ENCODE data around the gene TTLL5. TPM values are rescaled to one million over a fixed set of nuclear protein-coding genes. Genes with fewer than 3 reads are reported as not detected.

Gene TTLL5
- total RNA-seq, 1 donor from 2014 or later, result 43.1 TPM

DNA sequence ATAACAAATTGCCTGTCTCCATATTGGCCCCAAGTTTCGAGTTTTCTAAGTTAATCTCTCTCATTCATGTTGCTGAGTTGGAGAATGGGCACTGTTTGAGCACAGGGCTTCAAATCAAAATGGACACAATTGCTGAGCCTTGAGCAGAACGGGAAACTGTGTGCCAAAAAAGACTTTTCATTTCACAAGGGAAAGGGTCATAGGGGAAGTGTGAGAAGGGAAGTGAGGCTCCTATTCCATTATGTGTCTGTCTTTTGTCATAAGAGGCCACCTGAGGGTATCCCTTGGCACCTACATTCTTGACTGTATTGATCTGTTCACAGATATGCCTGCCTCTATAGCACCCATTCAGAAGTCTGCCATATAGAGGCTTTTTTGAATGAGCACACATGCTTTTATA lies 59.1 kb downstream of the TTLL5 start:
- Mint-ChIP-seq H3K4me3 (ENCODE audit: unreplicated experiment) (no peak overlapping the region), H3K36me3 (ENCODE audit: unreplicated experiment) (no peaks in the 10 kb centered on the region), H3K27me3 (ENCODE audit: unreplicated experiment) (no peaks in the 10 kb centered on the region), H3K4me1 (ENCODE audit: low read depth, unreplicated experiment) (no peaks in the 10 kb centered on the region), H3K9me3 (ENCODE audit: unreplicated experiment) (peaks cover 2% of the 10 kb centered on the region), H3K27ac (ENCODE audit: unreplicated experiment) (no peak overlapping the region)
- TF ChIP-seq, protein P1, sequence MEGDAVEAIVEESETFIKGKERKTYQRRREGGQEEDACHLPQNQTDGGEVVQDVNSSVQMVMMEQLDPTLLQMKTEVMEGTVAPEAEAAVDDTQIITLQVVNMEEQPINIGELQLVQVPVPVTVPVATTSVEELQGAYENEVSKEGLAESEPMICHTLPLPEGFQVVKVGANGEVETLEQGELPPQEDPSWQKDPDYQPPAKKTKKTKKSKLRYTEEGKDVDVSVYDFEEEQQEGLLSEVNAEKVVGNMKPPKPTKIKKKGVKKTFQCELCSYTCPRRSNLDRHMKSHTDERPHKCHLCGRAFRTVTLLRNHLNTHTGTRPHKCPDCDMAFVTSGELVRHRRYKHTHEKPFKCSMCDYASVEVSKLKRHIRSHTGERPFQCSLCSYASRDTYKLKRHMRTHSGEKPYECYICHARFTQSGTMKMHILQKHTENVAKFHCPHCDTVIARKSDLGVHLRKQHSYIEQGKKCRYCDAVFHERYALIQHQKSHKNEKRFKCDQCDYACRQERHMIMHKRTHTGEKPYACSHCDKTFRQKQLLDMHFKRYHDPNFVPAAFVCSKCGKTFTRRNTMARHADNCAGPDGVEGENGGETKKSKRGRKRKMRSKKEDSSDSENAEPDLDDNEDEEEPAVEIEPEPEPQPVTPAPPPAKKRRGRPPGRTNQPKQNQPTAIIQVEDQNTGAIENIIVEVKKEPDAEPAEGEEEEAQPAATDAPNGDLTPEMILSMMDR (IDR thresholded peaks at IDR 0.05; ENCODE audit: partially characterized antibody, unreplicated experiment), result no peak
- no peak for DNase-seq

DNA sequence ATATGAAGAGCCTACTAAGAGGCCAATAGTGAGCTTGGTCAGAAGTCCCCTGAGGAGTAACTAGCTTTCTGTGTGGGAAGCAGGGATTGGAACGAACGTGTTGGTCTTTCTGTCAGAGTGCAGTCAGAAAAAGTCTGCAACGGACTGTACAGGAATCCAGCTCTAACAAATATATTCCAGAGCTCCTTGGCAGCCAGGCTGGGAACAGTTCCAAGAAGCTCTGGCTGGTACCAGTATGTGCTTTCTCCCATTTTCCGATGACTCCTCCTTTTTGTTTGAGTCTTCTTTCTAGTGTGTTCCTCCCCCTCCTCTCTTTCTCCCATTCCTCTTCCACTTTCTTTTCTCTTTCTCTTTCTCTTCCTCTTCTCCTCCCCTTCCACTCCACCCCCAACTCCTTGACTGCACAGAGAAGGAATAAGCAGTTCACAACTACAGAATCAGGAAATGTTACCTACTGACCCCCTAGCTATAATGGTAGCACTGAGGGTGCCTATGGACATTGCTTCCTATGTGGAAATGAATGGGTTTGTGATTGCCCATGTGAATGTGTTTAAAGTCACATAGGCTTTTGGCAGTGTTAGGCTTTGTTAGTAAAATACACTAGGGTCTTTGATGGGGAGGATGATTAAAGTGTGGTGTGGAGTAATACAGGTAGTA lies 59.9 kb downstream of the TTLL5 start:
- no peak overlapping the region for H3K27ac Mint-ChIP-seq (ENCODE audit: unreplicated experiment)
- H3K36me3 Mint-ChIP-seq (ENCODE audit: unreplicated experiment), result no peaks in the 10 kb centered on the region
- no peaks in the 10 kb centered on the region for H3K27me3 Mint-ChIP-seq (ENCODE audit: unreplicated experiment)

DNA sequence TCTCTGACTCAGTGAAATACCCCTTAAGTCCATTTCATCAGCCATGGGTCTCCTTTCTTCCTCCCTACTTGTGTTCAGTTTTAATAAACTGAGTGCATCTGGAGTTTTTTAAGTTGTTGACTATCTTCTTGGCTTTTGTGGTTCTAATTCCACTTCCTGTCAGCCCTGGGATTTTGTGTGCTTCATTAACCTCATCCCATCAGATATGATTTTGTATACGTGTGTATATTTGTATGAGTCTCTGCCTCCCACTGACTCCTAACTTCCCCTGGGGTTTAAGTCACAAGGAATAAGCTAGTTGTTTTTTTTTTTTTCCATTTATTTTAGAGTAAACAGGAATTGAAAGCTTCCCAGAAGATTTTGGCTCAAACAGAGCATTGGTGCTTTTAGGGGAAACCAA lies 62.7 kb downstream of the TTLL5 start:
- no peak for DNase-seq
- no peaks in the 10 kb centered on the region for H3K4me1 Mint-ChIP-seq (ENCODE audit: low read depth, unreplicated experiment)
- TF ChIP-seq, protein P1 (IDR thresholded peaks at IDR 0.05; ENCODE audit: partially characterized antibody, unreplicated experiment), result no peak
- no peak overlapping the region for H3K27ac Mint-ChIP-seq (ENCODE audit: unreplicated experiment)
- H3K36me3 Mint-ChIP-seq (ENCODE audit: unreplicated experiment), result peaks cover 13% of the 10 kb centered on the region
- no peaks in the 10 kb centered on the region for H3K27me3 Mint-ChIP-seq (ENCODE audit: unreplicated experiment)
- peaks cover 2% of the 10 kb centered on the region for H3K9me3 Mint-ChIP-seq (ENCODE audit: unreplicated experiment)
- H3K4me3 Mint-ChIP-seq (ENCODE audit: unreplicated experiment), result no peak overlapping the region

More for the DNA sequence above, 59.9 kb downstream of the TTLL5 start:
- Mint-ChIP-seq H3K4me1 (ENCODE audit: low read depth, unreplicated experiment) (no peaks in the 10 kb centered on the region), H3K9me3 (ENCODE audit: unreplicated experiment) (peaks cover 2% of the 10 kb centered on the region), H3K4me3 (ENCODE audit: unreplicated experiment) (no peak overlapping the region)
- TF ChIP-seq, protein P1 (IDR thresholded peaks at IDR 0.05; ENCODE audit: partially characterized antibody, unreplicated experiment), result no peak
- no peak for DNase-seq

DNA sequence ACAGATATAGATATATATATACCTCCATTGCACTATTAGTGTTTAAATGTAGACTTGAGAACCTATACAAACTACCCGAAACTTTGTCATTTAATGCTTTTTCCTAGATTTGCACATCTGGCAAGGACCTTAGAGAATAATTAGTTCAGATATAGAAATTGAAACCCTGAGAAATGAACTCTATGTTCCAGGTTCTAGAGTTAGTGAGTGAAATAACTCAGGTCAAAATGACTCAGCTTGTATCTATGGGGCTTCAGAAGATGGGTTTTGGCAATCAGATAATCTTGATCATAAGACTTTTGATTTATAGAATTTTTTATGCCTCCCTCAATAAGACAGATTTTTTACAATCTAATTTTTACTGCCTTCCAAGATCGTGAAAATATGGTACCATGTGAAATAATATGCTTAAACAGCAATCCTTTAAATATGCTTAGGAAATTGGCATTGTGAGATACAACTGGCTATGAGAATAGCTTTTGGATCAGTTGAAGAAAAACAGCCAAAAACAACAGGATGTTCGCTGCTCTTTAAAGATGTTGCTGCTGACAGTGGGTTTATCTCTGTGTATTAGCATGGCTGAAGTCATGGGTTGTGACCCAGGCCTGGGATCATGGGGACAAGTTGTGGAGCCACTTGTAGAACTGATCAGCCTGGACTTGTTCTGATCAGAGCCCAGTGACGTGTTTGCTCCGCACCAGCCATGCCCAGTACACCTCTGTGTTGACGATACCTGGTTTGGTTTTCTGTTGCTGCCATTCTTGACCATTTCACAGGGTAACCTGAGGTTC lies 63.6 kb downstream of the TTLL5 start:
- Mint-ChIP-seq H3K27ac (ENCODE audit: unreplicated experiment) (no peak overlapping the region), H3K4me3 (ENCODE audit: unreplicated experiment) (no peak overlapping the region), H3K4me1 (ENCODE audit: low read depth, unreplicated experiment) (no peaks in the 10 kb centered on the region), H3K36me3 (ENCODE audit: unreplicated experiment) (peaks cover 13% of the 10 kb centered on the region), H3K9me3 (ENCODE audit: unreplicated experiment) (peaks cover 2% of the 10 kb centered on the region), H3K27me3 (ENCODE audit: unreplicated experiment) (no peaks in the 10 kb centered on the region)
- TF ChIP-seq, protein P1 (IDR thresholded peaks at IDR 0.05; ENCODE audit: partially characterized antibody, unreplicated experiment), result no peak
- DNase-seq, result no peak

DNA sequence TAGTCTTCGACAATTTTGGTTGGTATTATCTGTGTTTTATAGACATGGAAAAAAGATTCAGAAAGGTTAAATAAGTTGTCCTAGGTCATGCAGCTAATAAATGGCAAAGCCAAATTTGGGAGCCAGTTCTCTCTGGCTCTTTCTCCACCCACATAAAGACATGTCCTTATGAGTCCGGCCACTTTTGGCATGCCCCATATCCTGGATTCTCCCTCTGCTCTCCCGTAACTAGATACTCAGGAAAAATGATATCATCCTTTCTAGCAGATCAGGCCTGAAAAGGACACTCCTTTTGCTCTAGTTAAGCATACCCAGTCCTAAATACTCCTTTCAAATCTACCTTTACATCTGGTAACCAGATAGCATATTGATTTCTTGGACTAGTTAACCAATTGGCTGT lies 64.4 kb downstream of the TTLL5 start:
- Mint-ChIP-seq H3K9me3 (ENCODE audit: unreplicated experiment) (peaks cover 2% of the 10 kb centered on the region), H3K4me1 (ENCODE audit: low read depth, unreplicated experiment) (no peaks in the 10 kb centered on the region), H3K36me3 (ENCODE audit: unreplicated experiment) (peaks cover 13% of the 10 kb centered on the region), H3K4me3 (ENCODE audit: unreplicated experiment) (no peak overlapping the region), H3K27me3 (ENCODE audit: unreplicated experiment) (no peaks in the 10 kb centered on the region), H3K27ac (ENCODE audit: unreplicated experiment) (no peak overlapping the region)
- TF ChIP-seq, protein P1 (IDR thresholded peaks at IDR 0.05; ENCODE audit: partially characterized antibody, unreplicated experiment), result no peak
- no peak for DNase-seq
